Nephron (organoid): ENCODE measurements around the gene SCAMP2.

Experiments used
- H3K27ac Mint-ChIP-seq, 3 experiments: 2 replicates each; pipeline ENCODE4 v1.8.0; 2020; ENCODE audit warnings: mixed read lengths in 3 of 3, mild to moderate bottlenecking in 2 of 3, moderate library complexity in 1 of 3
- H3K27me3 Mint-ChIP-seq: 2 replicates; pipeline ENCODE4 v1.8.0; 2021; ENCODE audit warnings: low read depth, mild to moderate bottlenecking, moderate library complexity, mixed read lengths
- H3K36me3 Mint-ChIP-seq: 2 replicates; pipeline ENCODE4 v1.8.0; 2020; ENCODE audit warnings: low read depth, mixed read lengths
- H3K4me1 Mint-ChIP-seq: 2 replicates; pipeline ENCODE4 v1.8.0; 2020; ENCODE audit warnings: mixed read lengths
- H3K4me3 Mint-ChIP-seq, 3 experiments: 2 replicates each; pipeline ENCODE4 v1.8.0; 2020; ENCODE audit warnings: mild to moderate bottlenecking in 3 of 3, mixed read lengths in 3 of 3, moderate library complexity in 2 of 3
- H3K9me3 Mint-ChIP-seq: 2 replicates; pipeline ENCODE4 v1.8.0; 2020; ENCODE audit warnings: mixed read lengths
- CTCF ChIP-seq, 3 experiments: fragments of 200-600 bp; sonication (generic); IDR thresholded peaks; one replicate each; pipeline ENCODE4 v1.5.0; 2021; ENCODE audit warnings: antibody characterized with exemption in 3 of 3; ENCODE audit not compliant: unreplicated experiment in 3 of 3

Gene SCAMP2

GRCh38 chr15:74801311-74801997 lies 71.7 kb downstream of the SCAMP2 start:
- H3K9me3 Mint-ChIP-seq = no peaks in the 10 kb centered on the region
- no peaks in the 10 kb centered on the region for H3K4me1 Mint-ChIP-seq
- H3K27me3 Mint-ChIP-seq = no peaks in the 10 kb centered on the region
- no peak for TF ChIP-seq CTCF (IDR thresholded peaks at IDR 0.05; ENCODE audit: unreplicated experiment in 3 of 3)
- no peak overlapping the region for H3K27ac Mint-ChIP-seq
- peaks cover 14% of the 10 kb centered on the region for H3K36me3 Mint-ChIP-seq
- H3K4me3 Mint-ChIP-seq = no peak overlapping the region

- no peaks in the 10 kb centered on the region for H3K4me1 Mint-ChIP-seq
- no peak overlapping the region for H3K27ac Mint-ChIP-seq
- no peaks in the 10 kb centered on the region for H3K9me3 Mint-ChIP-seq
- H3K27me3 Mint-ChIP-seq = no peaks in the 10 kb centered on the region
- H3K4me3 Mint-ChIP-seq = no peak overlapping the region
- peaks cover 18% of the 10 kb centered on the region for H3K36me3 Mint-ChIP-seq
- no peak for TF ChIP-seq CTCF (IDR thresholded peaks at IDR 0.05; ENCODE audit: unreplicated experiment in 3 of 3)
These were observed 72.5 kb downstream of the SCAMP2 start for GRCh38 chr15:74800559-74801094.

- peak; percentile 79 to 85 (median 80) for TF ChIP-seq CTCF (IDR thresholded peaks at IDR 0.05; ENCODE audit: unreplicated experiment in 3 of 3)
- Mint-ChIP-seq H3K36me3 (peaks cover 17% of the 10 kb centered on the region), H3K9me3 (no peaks in the 10 kb centered on the region), H3K4me1 (no peaks in the 10 kb centered on the region), H3K27ac (no peak overlapping the region), H3K4me3 (no peak overlapping the region), H3K27me3 (no peaks in the 10 kb centered on the region)
These were observed 73.2 kb downstream of the SCAMP2 start for GRCh38 chr15:74799856-74800558.

- Mint-ChIP-seq H3K27ac (peak overlapping the region in 1 of 3 experiments; percentile 14), H3K4me3 (no peak overlapping the region), H3K4me1 (no peaks in the 10 kb centered on the region), H3K9me3 (no peaks in the 10 kb centered on the region), H3K27me3 (no peaks in the 10 kb centered on the region), H3K36me3 (peaks cover 13% of the 10 kb centered on the region)
- TF ChIP-seq CTCF (IDR thresholded peaks at IDR 0.05; ENCODE audit: unreplicated experiment in 3 of 3) = no peak
These were observed 73.8 kb downstream of the SCAMP2 start for GRCh38 chr15:74799255-74799855.

GRCh38 chr15:74798388-74799254 lies 74.5 kb downstream of the SCAMP2 start:
- no peaks in the 10 kb centered on the region for H3K9me3 Mint-ChIP-seq
- peak overlapping the region in 1 of 3 experiments; percentile 14 for H3K27ac Mint-ChIP-seq
- peaks cover 7% of the 10 kb centered on the region for H3K36me3 Mint-ChIP-seq
- H3K4me1 Mint-ChIP-seq = no peaks in the 10 kb centered on the region
- no peaks in the 10 kb centered on the region for H3K27me3 Mint-ChIP-seq
- H3K4me3 Mint-ChIP-seq = no peak overlapping the region
- no peak for TF ChIP-seq CTCF (IDR thresholded peaks at IDR 0.05; ENCODE audit: unreplicated experiment in 3 of 3)
